Keratinocyte (primary cell): Measurements from ENCODE around the gene KDM4B.

Experiments
- CTCF ChIP-seq, 3 experiments: IDR thresholded peaks in 1 of 3; conservative IDR thresholded peaks in 1 of 3; optimal IDR thresholded peaks in 1 of 3; 2 replicates in 2 of 3; 3 replicates in 1 of 3; pipeline versions ENCODE3 to v1.5.1; 2011; ENCODE audit warnings: low read length in 3 of 3, mild to moderate bottlenecking in 3 of 3, moderate library complexity in 2 of 3, control low read depth in 1 of 3, inconsistent platforms in 1 of 3; ENCODE audit not compliant: insufficient read depth in 2 of 3; ENCODE audit errors: extremely low read depth in 1 of 3
- EZH2 ChIP-seq: IDR thresholded peaks from one replicate; pipeline ENCODE4 v1.6.1; 2012; ENCODE audit warnings: inconsistent platforms, mild to moderate bottlenecking, low read length, moderate library complexity

DNA sequence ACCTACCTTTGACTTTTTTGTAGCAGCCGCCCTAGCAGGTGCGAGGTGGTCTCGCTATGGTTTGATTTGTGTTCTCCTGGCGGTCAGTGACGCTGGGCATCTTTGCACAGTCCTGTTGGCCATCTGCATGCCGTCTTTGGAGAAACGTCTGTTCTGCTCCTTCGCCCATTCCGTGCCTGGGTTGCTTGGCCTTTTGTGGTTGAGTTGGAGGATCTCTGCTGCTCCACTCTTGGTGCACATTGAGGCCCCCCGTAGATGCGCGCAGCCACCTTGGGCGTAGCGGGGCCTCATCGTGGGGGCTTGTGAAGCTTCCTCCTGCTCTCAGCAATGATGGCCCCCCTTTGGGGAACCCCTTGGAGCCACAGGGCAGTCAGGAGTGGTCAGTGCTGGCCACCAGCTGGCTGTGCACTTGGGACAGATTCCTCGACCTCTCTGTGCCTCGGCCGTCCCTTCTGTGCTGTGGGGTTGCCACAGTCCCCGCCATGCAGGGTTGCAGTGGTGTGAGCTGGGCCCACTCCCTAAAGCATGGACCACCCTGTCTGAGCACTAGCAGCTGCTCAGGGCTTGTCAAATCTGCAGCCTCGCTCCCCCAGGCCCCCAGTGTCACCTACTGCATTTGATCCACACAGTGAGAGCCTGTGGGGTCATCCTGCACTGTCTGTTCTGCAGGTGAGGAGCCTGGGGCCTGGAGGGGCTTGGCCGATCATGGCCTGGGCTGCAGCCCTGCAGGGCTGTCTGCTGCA lies 170.8 kb downstream of the KDM4B start:
- TF ChIP-seq CTCF (optimal IDR thresholded peaks at IDR 0.05 in 1 of 3, IDR thresholded peaks at IDR 0.05 in 1 of 3, conservative IDR thresholded peaks at IDR 0.05 in 1 of 3; ENCODE audit: extremely low read depth in 1 of 3, insufficient read depth in 2 of 3, low read length in 3 of 3), result no peak
- no peak for TF ChIP-seq EZH2
